ENCODE measurements around the gene TRIM48.
"Not testable (repeated sequence)": the region's sequence is repeated elsewhere in the genome, so short reads cannot be mapped to it uniquely, and the experiment has no call there.

TRIM48 gene

GRCh38 chr11:55261855-55262254, at the start of gene TRIM48:
Gene TRIM48 (plus strand): TSS chr11:55262155. CDS start chr11:55262268, 113 bp downstream.
- not testable (repeated sequence) for H3K4me3 ChIP-seq (ENCODE audit: low read length)

GRCh38 chr11:55238316-55238715, 23.6 kb upstream of the TRIM48 start:
- H3K4me3 ChIP-seq (ENCODE audit: low read length) = not testable (repeated sequence)

GRCh38 chr11:55263081-55263480, 1.1 kb downstream of the TRIM48 start:
- TF ChIP-seq ZNF274 (IDR thresholded peaks at IDR 0.05; ENCODE audit: low read depth, low read length) = no peak

More at GRCh38 chr11:55263081-55263480, 1.1 kb downstream of the TRIM48 start:
- H3K4me3 ChIP-seq (ENCODE audit: low read length) = no peak overlapping the region

Measured in GM08714 (cell line).